Renal pelvis (tissue), 4 donors: ENCODE measurements around the gene SNTG2. TPM values are rescaled to one million over a fixed set of nuclear protein-coding genes. Genes with fewer than 3 reads are reported as not detected.
"Not testable (repeated sequence)": the region's sequence is repeated elsewhere in the genome, so short reads cannot be mapped to it uniquely, and the experiment has no call there.

Experiments
- DNase-seq: peaks from one replicate; pipeline ENCODE4 v3.0.0-alpha.2; 2013
- polyA plus RNA-seq, 3 donors: library from polyadenylated mRNA; unstranded; fragments of 120-200 nt; gene quantifications; one replicate each; pipeline ENCODE4 v1.2.1, GENCODE V29; 2013; ENCODE audit not compliant: insufficient read length in 3 of 3

The SNTG2 gene
- polyA plus RNA-seq, 3 donors, result 2.0 to 4.1 (median 3.7) TPM

DNA sequence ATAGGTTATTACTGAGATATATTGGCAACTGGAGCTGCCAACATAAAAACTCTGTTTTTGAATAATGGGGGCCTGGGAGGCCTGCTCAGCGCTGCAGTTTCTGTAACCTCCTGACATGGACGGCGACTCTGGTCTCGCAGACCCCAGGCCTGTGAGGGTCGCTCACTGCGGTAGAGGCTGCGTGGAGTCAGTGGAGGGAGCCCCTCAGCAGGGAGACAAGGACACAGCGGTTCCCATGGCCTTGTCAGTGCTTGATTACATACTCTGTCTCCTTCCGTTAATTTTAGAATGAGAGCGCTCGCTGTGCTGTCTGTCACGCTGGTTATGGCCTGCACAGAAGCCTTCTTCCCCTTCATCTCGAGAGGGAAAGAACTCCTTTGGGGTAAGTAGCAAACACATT, 463.5 kb downstream of the SNTG2 start:
- DNase-seq, result no peak

GRCh38 chr2:1414901-1415300, 464.3 kb downstream of the SNTG2 start:
- DNase-seq, result not testable (repeated sequence)

GRCh38 chr2:1415501-1415900, 464.9 kb downstream of the SNTG2 start:
- no peak for DNase-seq
